Stimulated activated naive CD8-positive, alpha-beta T cell treated with anti-CD3 and anti-CD28 coated beads, Interleukin-15, Interleukin-2, amounts not matched to agents 100 U/mL and 50 U/mL, for 24 hours (primary cell): ENCODE measurements around the gene GEMIN5.
"Not testable (repeated sequence)": the region's sequence is repeated elsewhere in the genome, so short reads cannot be mapped to it uniquely, and the experiment has no call there.

Experiments
- ATAC-seq: fragments of 150-1000 bp; cut with Tn5 transposase; one replicate; pipeline ENCODE4 v1.10.0; 2021
- DNase-seq: peaks from one replicate; pipeline ENCODE4 v3.0.0; 2021

The GEMIN5 gene, protein sequence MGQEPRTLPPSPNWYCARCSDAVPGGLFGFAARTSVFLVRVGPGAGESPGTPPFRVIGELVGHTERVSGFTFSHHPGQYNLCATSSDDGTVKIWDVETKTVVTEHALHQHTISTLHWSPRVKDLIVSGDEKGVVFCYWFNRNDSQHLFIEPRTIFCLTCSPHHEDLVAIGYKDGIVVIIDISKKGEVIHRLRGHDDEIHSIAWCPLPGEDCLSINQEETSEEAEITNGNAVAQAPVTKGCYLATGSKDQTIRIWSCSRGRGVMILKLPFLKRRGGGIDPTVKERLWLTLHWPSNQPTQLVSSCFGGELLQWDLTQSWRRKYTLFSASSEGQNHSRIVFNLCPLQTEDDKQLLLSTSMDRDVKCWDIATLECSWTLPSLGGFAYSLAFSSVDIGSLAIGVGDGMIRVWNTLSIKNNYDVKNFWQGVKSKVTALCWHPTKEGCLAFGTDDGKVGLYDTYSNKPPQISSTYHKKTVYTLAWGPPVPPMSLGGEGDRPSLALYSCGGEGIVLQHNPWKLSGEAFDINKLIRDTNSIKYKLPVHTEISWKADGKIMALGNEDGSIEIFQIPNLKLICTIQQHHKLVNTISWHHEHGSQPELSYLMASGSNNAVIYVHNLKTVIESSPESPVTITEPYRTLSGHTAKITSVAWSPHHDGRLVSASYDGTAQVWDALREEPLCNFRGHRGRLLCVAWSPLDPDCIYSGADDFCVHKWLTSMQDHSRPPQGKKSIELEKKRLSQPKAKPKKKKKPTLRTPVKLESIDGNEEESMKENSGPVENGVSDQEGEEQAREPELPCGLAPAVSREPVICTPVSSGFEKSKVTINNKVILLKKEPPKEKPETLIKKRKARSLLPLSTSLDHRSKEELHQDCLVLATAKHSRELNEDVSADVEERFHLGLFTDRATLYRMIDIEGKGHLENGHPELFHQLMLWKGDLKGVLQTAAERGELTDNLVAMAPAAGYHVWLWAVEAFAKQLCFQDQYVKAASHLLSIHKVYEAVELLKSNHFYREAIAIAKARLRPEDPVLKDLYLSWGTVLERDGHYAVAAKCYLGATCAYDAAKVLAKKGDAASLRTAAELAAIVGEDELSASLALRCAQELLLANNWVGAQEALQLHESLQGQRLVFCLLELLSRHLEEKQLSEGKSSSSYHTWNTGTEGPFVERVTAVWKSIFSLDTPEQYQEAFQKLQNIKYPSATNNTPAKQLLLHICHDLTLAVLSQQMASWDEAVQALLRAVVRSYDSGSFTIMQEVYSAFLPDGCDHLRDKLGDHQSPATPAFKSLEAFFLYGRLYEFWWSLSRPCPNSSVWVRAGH (N-terminal part only)

DNA sequence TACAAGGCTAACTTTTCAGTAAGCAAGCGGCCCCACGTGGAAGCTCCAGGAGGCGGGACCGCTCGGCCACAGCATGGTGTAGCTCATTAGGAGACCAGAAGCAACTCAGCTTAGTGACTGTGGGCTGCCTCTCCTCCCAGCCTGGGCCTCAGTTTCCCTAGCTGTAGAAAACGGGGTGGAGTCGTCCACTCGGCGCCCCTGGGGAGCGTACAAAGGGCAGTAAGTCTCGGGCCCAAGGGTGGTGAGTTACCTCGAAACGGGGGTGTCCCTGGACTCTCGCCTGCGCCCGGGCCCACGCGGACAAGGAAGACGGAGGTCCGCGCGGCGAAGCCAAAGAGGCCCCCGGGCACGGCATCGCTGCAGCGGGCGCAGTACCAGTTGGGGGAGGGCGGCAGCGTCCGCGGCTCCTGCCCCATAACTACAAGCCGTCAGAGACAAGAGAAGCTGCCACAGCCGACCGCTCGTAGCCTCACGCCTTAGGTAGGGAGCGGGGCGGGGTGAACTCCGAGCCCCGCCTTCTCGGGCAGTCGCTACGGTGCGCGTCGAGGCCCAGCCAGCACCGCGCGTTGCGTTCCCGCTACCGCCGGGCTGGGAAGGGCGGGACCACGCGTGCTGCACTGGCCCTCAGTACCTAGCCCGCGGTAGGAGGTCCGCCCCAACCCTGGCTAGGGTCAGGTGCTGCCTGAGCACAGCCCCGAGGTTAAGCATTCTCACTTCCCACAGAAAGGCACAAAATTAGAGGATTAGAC is at the start of gene GEMIN5:
GEMIN5 (minus strand) TSS at position 494 of the 749 bp plus-strand sequence; CDS start at position 416, 78 bp downstream.
- DNase-seq (peak; percentile 87), ATAC-seq (peak; percentile 93)

DNA sequence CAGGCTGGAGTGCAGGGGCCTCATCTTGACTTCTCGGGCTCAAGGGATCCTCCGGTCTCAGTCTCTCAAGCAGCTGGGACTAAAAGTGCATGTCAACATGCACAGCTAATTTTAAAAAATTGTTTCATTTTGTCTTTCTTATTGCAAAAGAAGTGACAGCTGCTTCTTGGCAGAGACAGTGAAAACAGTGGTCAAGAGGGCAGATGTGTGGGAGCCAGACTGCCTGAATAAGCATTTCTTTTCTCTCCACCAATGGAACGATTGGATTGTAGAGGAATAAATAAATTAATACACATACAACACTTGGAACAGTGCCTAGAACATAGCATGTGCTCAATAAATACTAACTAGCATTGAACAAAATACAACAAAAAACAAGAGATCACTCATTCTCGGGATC is 48.1 kb upstream of the GEMIN5 start:
- no peak for DNase-seq

DNA sequence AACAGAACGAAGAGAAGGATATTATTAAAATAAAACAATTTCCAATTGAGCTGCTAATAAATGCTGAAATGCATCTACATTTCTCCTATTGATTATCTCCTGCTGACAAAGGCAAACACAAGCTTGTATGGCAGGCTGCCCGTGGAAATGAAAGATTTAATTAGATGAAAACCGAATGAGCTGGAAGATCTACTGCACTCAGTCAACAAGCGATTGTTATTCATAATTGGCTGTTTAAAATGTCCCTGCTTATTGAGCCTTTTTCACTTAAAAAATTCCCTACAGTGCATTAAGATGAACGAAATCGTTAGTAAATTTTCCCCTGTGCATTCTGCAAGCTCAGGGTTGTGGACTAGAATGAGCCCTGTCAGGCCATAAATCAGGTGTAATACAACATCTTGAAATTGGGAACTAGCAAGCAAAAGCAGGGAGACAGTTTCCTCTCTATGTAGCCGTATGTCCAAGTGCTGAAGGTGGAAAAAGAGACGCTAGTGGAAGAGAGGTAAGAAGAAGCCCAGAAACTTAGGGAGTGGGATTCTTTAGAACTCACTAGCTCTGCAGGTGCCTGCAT is 47.0 kb upstream of the GEMIN5 start:
- DNase-seq (no peak), ATAC-seq (no peak)

More for the DNA sequence above, 48.1 kb upstream of the GEMIN5 start:
- ATAC-seq: no peak

DNA sequence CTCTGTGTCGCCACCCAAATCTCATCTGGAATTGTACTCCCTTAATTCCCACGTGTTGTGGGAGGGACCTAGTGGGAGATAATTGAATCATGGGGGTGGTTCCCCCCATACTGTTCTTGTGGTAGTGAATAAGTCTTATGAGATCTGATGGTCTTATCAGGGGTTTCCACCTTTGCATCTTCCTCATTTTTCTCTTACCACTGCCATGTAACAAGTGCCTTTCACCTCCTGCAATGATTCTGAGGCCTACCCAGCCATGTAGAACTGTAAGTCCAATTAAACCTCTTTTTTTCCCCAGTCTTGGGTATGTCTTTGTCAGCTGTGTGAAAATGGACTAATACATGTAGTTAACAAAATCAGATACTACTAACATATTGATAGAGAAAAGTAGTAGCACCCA is 40.3 kb upstream of the GEMIN5 start:
- not testable (repeated sequence) for ATAC-seq, DNase-seq

DNA sequence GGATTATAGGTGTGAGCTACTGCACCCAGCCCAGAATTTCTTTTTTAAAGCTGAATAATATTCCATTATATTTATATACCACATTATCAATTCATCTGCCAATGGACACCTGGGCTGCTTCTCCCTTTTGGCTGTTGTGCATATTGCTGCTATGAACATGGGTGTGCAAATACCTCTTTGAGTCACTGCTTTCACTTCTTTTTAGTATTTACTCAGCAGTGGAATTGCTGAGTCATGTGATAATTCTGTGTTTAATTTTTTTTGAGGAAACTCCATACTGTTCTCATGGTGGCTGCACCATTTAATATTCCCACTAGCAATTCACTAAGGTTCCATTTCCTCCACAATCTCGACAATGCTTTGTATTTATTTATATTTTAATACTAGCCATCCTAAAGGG is 39.4 kb upstream of the GEMIN5 start:
- DNase-seq: no peak
- no peak for ATAC-seq

DNA sequence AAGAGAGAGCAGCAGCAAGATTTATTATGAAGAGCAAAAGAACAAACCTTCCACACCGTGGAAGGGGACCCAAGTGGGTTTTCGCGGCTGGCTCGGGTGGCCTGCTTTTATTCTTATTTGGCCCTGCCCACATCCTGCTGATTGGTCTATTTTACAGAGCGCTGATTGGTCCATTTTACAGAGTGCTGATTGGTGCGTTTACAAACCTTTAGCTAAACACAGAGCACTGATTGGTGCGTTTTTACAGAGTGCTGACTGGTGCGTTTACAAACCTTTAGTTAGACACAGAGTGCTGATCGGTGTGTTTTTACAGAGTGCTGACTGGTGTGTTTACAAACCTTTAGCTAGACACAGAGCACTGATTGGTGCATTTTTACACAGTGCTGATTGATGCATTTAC is 38.1 kb upstream of the GEMIN5 start:
- ATAC-seq, DNase-seq: not testable (repeated sequence)

DNA sequence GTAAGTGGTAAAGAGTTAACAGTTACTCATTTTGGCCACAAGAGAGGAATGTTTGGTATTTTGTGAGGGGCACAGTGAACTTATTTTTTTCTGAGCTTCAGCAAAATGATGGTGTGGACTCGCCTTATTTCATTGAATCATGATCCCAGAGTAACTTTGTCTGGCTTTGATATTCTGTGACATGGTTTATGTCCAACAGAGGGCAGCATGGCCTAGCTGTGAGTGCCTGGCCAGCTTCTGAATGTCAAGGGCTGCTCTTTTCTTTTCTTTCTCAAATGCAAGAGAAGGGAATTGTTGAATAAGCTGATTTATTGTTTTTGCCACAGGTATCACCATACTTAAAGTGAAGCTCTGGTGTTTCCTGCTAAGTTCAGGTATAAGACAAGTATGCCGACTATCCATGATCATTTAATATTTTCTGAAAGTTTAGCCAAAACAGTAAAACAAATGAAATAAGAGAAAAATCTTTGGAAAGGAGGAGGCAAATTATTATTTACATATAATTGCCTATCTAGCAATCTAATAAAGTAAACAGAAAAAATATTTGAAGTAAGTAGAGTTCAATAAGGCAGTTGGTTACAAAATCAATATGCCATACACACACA is 34.6 kb upstream of the GEMIN5 start:
- DNase-seq (peak; percentile 9), ATAC-seq (peak; percentile 55)

DNA sequence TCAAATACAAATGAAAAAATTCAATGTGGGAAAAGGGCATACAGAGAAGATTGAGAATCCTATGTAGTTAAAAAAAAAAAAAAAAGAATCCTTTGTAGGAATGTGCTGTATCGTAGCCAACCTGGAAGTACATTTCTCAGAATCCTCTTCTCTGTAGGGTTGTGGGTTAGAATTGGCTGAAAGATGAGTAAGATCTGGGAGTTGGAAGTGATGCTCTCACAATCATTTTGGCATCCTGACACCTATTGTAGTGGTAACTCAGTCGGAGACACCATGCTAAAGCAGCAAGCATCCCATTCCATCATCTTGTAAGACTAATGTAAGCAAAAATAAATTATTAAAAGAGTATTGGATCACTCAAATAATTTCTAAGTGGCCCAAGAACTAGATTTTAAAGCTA is 33.5 kb upstream of the GEMIN5 start:
- DNase-seq (no peak), ATAC-seq (no peak)

DNA sequence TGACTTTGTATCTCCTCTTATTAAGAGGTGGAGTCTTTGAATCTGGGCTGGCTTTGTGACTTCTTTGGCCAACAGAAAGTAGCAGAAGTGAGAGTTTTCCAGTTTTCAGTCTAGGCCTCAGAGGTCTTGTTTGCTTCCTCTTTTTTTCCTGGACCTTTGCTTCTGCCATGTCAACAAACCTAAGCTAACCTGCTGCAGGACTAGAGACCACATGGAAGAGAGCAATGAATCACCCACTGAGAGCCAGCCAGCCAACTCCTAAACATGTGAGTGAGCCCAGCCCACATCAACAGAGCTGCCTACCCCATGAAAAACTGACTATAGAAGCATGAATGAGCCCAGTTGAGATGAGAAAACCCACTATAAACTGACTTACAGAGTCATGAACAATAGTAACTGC is 32.7 kb upstream of the GEMIN5 start:
- ATAC-seq: no peak
- DNase-seq: no peak

DNA sequence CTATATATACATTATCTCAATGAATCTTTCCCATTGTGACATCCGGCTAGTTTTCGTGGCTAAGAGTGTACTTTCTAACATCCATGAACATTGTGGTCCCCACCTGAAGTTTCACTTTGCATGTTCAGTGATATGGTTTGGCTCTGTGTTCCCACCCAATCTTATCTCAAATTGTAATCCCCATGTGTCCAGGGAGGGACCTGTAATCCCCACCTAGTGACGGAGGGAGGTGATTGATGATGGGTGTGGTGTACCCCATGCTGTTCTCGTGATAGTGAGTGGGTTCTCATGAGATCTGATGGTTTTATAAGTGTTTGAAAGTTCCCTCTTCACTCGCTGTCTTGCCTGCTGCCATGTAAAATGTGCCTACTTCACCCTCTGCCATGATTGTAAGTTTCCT is 30.9 kb upstream of the GEMIN5 start:
- ATAC-seq (no peak), DNase-seq (no peak)

DNA sequence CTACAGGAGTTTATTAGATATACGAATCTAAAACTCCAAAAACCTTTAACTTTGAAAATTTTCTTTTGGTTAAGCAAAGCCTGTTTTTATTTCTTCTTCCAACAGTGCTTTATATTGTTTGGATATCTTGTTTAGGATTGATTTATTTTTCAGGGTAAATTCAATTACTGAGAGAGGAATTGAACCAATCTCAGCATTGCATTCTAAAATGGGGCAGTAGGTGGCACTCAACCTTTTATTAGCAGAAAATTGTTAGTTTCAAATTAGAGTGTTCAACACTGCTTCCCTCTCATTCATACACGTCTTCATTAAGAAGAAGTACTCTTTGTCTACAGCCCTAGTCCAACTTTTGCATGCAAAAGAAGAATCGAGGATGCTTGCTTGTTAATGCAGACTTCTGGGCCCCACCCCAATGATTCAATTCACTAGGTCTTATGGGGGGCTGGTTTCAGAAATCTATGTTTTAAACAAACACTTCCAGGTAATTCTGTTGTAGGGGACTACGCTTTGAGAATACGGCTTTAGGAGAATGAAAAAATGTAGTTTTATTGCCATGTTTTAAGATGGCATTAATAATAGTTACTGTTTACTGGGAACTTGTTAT is 29.5 kb upstream of the GEMIN5 start:
- ATAC-seq: no peak

DNA sequence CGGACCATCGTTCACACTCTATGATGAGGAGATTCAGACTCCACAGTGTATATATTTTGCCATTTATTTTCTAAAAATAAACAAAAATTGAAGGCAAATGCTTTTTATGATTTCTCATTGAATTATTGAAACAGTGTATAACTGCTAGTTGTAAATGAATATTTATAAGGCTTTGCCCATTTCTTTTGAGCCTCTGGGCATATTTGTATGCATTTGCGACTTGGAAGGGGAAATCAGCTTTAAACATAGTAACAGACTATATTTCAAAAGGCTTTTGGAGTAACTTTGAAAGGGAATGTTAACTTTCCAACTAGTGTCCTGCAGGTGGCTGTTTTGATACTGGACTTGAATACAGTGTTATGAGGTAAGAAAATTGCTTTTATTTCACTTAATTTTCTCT is 28.9 kb upstream of the GEMIN5 start:
- no peak for DNase-seq
- ATAC-seq: no peak

More for the DNA sequence above, 29.5 kb upstream of the GEMIN5 start:
- no peak for DNase-seq

DNA sequence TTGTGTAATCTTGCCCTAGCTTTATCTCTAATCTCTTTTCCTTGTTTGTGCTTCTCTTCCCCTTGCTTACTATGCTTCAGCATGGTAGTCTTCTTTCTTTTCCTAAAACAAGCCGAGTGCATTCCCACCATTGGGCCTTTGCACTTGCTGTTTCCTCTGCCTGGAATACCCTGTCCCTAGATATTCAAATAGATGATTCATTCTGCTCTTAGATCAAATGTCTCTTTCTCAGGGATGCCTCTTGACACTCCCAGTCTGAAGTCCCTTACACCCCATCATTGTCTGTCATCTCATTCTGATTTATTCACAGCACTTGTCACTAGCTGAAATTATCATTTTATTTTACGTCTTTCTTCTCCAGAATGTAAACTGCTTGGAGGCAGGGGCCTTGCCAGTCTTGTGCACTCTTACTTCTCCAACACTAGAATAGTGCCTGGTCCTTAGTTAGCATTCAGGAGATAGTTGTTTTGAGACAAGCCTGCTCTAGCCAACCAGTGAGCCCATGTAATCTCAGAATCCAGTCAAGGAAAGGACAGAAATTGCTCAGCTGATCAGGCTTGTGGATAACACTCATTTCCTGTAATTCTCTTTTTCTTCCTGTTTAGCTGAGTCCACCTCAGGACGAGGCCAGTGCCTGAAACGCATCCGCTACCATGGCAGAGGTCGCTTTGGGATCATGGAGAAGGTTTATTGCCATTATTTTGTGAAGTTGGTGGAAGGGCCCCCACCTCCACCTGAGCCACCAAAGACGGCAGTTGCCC is 28.2 kb upstream of the GEMIN5 start:
- ATAC-seq (no peak), DNase-seq (no peak)

DNA sequence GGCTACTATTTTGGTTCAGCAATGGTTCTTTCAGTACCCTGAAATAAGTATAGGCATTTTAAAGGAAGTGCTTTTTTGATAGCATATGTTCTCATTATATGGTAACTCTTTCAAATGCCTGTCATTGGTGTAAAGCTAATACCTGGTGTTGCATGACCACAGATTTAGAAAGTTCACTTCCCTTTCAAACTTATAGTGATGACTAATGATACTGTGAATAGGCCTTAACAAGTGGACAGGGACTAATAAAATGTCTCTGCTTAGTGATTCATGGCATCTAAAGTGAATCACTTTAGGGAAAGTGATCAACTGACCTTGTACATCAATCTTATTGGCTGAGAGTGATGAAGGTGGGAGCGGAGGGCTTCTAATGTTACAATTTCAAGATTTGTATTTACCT is 24.5 kb upstream of the GEMIN5 start:
- DNase-seq: no peak
- ATAC-seq: no peak

DNA sequence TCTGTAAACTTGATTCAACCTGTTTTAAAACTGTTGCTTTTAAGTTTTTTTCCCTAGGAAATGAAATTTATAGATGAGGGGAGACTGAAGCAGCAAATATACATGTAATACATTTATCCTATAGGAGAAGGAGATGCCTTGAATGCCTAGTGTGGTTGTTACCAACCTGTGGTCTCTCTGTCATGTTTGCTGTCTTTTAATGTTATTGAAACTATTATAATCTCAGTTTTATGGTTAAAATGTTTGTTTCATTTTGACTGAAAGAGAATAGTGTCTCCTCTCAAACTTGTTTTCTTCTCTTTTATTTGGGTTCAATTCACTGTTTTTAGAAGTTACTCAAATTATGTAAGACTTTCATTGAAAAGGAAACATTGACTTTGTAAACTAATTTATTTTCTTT is 18.7 kb upstream of the GEMIN5 start:
- DNase-seq (no peak), ATAC-seq (no peak)

DNA sequence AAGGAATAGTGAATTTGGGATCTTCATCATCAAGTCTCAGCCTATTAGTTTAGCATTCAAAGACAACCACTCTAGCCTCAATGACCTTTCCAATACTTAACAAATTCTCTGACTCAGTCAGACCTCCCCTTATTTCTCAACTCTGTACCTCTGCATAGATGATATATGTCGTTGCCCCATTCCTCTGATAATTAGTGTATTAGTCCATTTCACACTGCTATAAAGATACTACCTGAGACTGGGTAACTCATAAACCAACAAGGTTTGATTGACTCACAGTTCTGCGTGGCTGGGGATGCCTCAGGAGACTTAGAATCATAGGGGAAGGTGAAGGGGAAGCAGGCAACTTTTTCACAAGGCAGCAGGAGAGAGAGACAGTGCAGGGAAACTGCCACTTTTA is 11.8 kb upstream of the GEMIN5 start:
- no peak for DNase-seq
- no peak for ATAC-seq

DNA sequence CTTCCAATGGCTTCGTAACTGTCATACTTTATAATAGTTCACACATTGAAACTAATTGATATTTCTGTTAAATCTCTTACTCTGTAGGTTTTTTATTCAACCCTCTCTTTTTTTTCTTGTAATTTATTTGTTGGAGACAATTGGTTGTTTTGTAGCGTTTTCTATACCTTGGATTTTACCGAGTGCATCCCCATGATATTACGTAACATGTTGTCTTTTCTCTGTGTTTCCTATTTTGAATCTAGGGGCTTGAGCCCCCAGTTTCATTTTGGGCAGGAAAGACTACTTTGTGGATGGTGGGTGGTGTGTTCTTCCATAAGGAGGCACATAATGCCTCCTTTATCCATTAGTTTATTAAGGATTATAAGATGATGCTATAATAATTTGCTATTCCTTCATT is 10.3 kb upstream of the GEMIN5 start:
- DNase-seq: no peak
- ATAC-seq: no peak

DNA sequence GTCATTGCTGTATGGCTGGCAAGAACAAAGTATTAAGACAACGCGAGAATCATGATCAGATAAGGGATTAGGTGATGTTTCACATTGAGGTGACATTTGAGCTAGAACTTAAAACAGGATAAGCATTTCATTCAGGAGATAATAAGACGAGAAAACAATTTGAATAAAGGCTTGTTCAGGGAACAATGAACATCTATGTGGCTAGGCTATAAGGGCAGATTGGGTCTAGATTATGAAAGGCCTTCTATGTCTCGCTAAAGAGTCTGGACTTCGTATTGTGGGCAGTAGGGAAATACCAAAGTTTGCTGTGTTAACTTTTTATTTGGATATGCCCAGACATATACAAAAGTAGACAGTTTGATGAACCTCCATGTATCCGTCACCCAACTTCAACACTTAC is 9.8 kb upstream of the GEMIN5 start:
- DNase-seq: no peak
- ATAC-seq: no peak

DNA sequence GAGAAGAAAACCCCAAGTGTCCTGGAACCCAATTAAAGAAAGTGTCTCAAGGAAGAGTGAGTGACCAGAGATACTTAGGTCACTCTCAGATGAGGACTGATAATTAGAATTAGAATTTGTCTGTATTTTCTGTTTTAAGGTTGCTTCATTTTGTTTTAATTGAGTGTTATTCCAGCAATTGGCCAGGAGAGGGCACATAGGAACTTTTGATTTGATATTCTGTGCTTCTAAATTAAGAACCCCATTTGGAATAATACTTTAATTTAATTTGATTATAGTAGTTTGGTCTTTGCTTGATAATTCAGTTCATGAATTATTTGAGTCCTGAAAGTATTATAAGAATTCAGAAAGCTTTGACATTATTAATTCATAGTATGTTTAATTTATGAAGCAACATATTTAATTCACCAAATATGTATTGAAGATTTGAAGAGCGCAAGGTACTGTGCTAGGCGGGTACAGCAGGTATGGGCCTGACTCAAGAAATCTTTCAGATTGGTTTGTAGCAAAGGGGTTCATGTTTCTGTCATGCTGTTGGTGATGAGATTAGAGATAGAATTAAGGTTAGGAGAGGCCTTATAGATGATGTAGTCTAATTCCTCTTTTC is 7.8 kb upstream of the GEMIN5 start:
- no peak for DNase-seq
- ATAC-seq: no peak
